ENCODE results near the gene MAP3K5.

Gene MAP3K5

DNA sequence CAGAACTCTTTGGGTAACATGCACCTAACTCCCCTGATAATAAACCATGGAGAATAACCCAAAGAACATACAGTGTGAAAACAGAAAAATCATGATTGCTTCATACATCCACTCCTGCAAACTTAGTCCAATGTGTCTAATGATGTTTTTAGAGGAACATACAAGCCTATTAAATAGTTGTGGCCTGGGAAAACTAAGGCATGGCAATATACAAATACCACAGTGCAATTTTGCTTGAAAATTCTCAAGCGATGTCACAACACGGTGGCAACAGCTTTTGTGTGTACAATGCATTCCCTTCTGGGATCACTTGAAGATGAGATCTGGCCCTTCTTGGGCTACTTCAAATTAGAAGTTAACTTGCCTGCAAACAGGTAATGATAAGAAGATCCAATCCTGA is 16.7 kb downstream of the MAP3K5 start (continued):
- TF ChIP-seq, protein P1, sequence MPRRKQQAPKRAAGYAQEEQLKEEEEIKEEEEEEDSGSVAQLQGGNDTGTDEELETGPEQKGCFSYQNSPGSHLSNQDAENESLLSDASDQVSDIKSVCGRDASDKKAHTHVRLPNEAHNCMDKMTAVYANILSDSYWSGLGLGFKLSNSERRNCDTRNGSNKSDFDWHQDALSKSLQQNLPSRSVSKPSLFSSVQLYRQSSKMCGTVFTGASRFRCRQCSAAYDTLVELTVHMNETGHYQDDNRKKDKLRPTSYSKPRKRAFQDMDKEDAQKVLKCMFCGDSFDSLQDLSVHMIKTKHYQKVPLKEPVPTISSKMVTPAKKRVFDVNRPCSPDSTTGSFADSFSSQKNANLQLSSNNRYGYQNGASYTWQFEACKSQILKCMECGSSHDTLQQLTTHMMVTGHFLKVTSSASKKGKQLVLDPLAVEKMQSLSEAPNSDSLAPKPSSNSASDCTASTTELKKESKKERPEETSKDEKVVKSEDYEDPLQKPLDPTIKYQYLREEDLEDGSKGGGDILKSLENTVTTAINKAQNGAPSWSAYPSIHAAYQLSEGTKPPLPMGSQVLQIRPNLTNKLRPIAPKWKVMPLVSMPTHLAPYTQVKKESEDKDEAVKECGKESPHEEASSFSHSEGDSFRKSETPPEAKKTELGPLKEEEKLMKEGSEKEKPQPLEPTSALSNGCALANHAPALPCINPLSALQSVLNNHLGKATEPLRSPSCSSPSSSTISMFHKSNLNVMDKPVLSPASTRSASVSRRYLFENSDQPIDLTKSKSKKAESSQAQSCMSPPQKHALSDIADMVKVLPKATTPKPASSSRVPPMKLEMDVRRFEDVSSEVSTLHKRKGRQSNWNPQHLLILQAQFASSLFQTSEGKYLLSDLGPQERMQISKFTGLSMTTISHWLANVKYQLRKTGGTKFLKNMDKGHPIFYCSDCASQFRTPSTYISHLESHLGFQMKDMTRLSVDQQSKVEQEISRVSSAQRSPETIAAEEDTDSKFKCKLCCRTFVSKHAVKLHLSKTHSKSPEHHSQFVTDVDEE (CRISPR knock-in tag; IDR thresholded peaks at IDR 0.05): no peak
- TF ChIP-seq CREB5 (CRISPR knock-in tag; IDR thresholded peaks at IDR 0.05; ENCODE audit: low read depth) (no peak), ZFP3 (CRISPR knock-in tag; IDR thresholded peaks at IDR 0.05) (no peak)
- TF ChIP-seq, protein P2, sequence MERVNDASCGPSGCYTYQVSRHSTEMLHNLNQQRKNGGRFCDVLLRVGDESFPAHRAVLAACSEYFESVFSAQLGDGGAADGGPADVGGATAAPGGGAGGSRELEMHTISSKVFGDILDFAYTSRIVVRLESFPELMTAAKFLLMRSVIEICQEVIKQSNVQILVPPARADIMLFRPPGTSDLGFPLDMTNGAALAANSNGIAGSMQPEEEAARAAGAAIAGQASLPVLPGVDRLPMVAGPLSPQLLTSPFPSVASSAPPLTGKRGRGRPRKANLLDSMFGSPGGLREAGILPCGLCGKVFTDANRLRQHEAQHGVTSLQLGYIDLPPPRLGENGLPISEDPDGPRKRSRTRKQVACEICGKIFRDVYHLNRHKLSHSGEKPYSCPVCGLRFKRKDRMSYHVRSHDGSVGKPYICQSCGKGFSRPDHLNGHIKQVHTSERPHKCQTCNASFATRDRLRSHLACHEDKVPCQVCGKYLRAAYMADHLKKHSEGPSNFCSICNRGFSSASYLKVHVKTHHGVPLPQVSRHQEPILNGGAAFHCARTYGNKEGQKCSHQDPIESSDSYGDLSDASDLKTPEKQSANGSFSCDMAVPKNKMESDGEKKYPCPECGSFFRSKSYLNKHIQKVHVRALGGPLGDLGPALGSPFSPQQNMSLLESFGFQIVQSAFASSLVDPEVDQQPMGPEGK (CRISPR knock-in tag; IDR thresholded peaks at IDR 0.05; ENCODE audit: borderline replicate concordance): no peak

DNA sequence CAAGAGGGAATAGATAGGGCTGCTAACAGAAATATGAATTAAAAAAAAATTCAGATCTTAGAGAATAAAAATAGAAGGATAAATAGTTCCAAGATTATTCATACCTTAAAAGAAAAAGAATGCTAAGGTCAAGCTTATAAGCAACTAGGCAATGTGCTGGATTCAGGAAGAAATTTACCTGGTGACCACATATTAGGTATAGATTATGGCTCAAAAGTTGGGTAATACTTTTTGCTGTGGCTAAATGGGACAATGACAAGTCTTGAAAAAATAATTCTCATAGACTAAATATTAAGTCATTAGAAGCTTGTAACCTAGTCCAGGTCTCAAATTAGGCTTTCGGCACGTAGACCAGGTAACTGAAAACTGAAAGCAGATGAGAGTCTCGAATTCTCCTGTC is 17.2 kb downstream of the MAP3K5 start:
- TF ChIP-seq OSR1 (CRISPR knock-in tag; IDR thresholded peaks at IDR 0.05) (no peak), ZFP3 (CRISPR knock-in tag; IDR thresholded peaks at IDR 0.05) (no peak), CREB5 (CRISPR knock-in tag; IDR thresholded peaks at IDR 0.05; ENCODE audit: low read depth) (no peak), CSRNP3 (CRISPR knock-in tag; IDR thresholded peaks at IDR 0.05) (no peak), BACH2 (CRISPR knock-in tag; IDR thresholded peaks at IDR 0.05; ENCODE audit: borderline replicate concordance) (no peak)
- TF ChIP-seq, protein P3, sequence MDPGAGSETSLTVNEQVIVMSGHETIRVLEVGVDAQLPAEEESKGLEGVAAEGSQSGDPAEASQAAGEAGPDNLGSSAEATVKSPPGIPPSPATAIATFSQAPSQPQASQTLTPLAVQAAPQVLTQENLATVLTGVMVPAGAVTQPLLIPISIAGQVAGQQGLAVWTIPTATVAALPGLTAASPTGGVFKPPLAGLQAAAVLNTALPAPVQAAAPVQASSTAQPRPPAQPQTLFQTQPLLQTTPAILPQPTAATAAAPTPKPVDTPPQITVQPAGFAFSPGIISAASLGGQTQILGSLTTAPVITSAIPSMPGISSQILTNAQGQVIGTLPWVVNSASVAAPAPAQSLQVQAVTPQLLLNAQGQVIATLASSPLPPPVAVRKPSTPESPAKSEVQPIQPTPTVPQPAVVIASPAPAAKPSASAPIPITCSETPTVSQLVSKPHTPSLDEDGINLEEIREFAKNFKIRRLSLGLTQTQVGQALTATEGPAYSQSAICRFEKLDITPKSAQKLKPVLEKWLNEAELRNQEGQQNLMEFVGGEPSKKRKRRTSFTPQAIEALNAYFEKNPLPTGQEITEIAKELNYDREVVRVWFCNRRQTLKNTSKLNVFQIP (CRISPR knock-in tag; IDR thresholded peaks at IDR 0.05; ENCODE audit: borderline replicate concordance, low read depth): no peak
- no peak for ATAC-seq

GRCh38 chr6:136774228-136775041 is 17.8 kb downstream of the MAP3K5 start:
- ATAC-seq: peak; percentile 48; the same call in 1 of the 3 replicates
- TF ChIP-seq ISL1 (CRISPR knock-in tag; IDR thresholded peaks at IDR 0.05) (peak; percentile 64; the same call in 1 of the 2 replicates), CREB5 (CRISPR knock-in tag; IDR thresholded peaks at IDR 0.05; ENCODE audit: low read depth) (0 out of 2 replicates have a peak, but pooled peaks have one; percentile 27), ZFP3 (CRISPR knock-in tag; IDR thresholded peaks at IDR 0.05) (no peak), BACH2 (CRISPR knock-in tag; IDR thresholded peaks at IDR 0.05; ENCODE audit: borderline replicate concordance) (no peak)

DNA sequence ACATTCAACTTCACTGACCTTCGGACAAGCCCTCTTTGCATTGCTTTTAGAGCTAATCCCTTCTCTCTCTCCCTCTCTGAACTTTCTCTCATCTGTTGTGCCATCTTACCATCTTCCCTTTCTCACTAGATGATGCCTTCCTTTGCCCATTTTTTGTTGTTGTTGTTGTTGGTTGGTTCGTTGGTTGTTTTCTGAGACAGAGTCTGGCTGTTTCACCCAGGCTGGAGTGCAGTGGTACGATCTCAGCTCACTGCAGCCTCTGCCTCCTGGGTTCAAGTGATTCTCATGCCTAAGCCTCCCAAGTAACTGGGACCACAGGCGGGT is 18.8 kb downstream of the MAP3K5 start:
- no peak for ATAC-seq
- TF ChIP-seq CSDC2 (CRISPR knock-in tag; IDR thresholded peaks at IDR 0.05) (no peak), ZNF8 (CRISPR knock-in tag; IDR thresholded peaks at IDR 0.05) (no peak), ESRRG (CRISPR knock-in tag; IDR thresholded peaks at IDR 0.05) (no peak), TOX (CRISPR knock-in tag; IDR thresholded peaks at IDR 0.05; ENCODE audit: borderline replicate concordance) (no peak), ZNF565 (CRISPR knock-in tag; conservative IDR thresholded peaks at IDR 0.05; ENCODE audit: low read depth) (no peak), CREB5 (CRISPR knock-in tag; IDR thresholded peaks at IDR 0.05; ENCODE audit: low read depth) (no peak), ZFP3 (CRISPR knock-in tag; IDR thresholded peaks at IDR 0.05) (no peak), OSR1 (CRISPR knock-in tag; IDR thresholded peaks at IDR 0.05) (no peak), CSRNP3 (CRISPR knock-in tag; IDR thresholded peaks at IDR 0.05) (no peak), TCF4 (CRISPR knock-in tag; IDR thresholded peaks at IDR 0.05; ENCODE audit: borderline replicate concordance) (no peak)
- TF ChIP-seq, protein P3 (CRISPR knock-in tag; IDR thresholded peaks at IDR 0.05; ENCODE audit: borderline replicate concordance, low read depth): no peak
